ENCODE measurements around the gene NDUFB3.

NDUFB3 gene

GRCh38 chr2:201064797-201065329, 6.9 kb upstream of the NDUFB3 start:
- peaks cover 88% of the 10 kb centered on the region for H3K79me2 ChIP-seq (ENCODE audit: insufficient read depth, low read length)
- no peak for ATAC-seq (ENCODE audit: insufficient read depth, low read depth)

GRCh38 chr2:201070948-201071478, 788 bp upstream of the NDUFB3 start:
- Histone ChIP-seq H3K9me3 (ENCODE audit: insufficient read depth, low read length, severe bottlenecking) (no peaks in the 10 kb centered on the region), H3K79me2 (ENCODE audit: insufficient read depth, low read length) (peaks cover 93% of the 10 kb centered on the region), H3K27ac (ENCODE audit: low read length) (peak overlapping the region; percentile 92), H3K4me1 (ENCODE audit: insufficient read depth, low read length) (peaks cover 56% of the 10 kb centered on the region), H4K20me1 (ENCODE audit: insufficient read depth, low read length) (no peaks in the 10 kb centered on the region), H3K4me2 (ENCODE audit: insufficient read depth, low read length) (peak overlapping the region; percentile 89), H3K27me3 (ENCODE audit: insufficient read depth, low read length, poor library complexity) (no peaks in the 10 kb centered on the region), H3K36me3 (ENCODE audit: insufficient read depth, low read length) (no peaks in the 10 kb centered on the region; the same call in 1 of the 2 replicates), H3K9ac (ENCODE audit: low read depth, low read length) (peak overlapping the region; percentile 63), H2AFZ (ENCODE audit: low read depth, low read length) (peak overlapping the region; percentile 81), H3K4me3 (ENCODE audit: low read depth in 1 of 2, low read length in 2 of 2) (peak overlapping the region; percentile 83 to 85)
- TF ChIP-seq CTCF (IDR thresholded peaks at IDR 0.05; ENCODE audit: borderline replicate concordance, extremely low read depth, low read length, poor library complexity, severe bottlenecking) (no peak), EZH2 (IDR thresholded peaks at IDR 0.05; ENCODE audit: borderline replicate concordance, low read depth, low read length, severe bottlenecking) (no peak)
- peak; percentile 32 for ATAC-seq (ENCODE audit: insufficient read depth, low read depth)
- no peak for DNase-seq

More at GRCh38 chr2:201064797-201065329, 6.9 kb upstream of the NDUFB3 start:
- TF ChIP-seq CTCF (IDR thresholded peaks at IDR 0.05; ENCODE audit: borderline replicate concordance, extremely low read depth, low read length, poor library complexity, severe bottlenecking) (no peak), EZH2 (IDR thresholded peaks at IDR 0.05; ENCODE audit: borderline replicate concordance, low read depth, low read length, severe bottlenecking) (no peak)
- H3K27ac ChIP-seq (ENCODE audit: low read length): no peak overlapping the region
- H4K20me1 ChIP-seq (ENCODE audit: insufficient read depth, low read length): no peaks in the 10 kb centered on the region; the same call in 1 of the 2 replicates
- H3K4me2 ChIP-seq (ENCODE audit: insufficient read depth, low read length): no peak overlapping the region
- H3K4me3 ChIP-seq (ENCODE audit: low read depth in 1 of 2, low read length in 2 of 2): no peak overlapping the region
- no peak for DNase-seq
- no peak overlapping the region for H2AFZ ChIP-seq (ENCODE audit: low read depth, low read length)
- peaks cover 21% of the 10 kb centered on the region for H3K4me1 ChIP-seq (ENCODE audit: insufficient read depth, low read length)
- H3K9me3 ChIP-seq (ENCODE audit: insufficient read depth, low read length, severe bottlenecking): no peaks in the 10 kb centered on the region
- H3K9ac ChIP-seq (ENCODE audit: low read depth, low read length): no peak overlapping the region
- no peaks in the 10 kb centered on the region for H3K27me3 ChIP-seq (ENCODE audit: insufficient read depth, low read length, poor library complexity)
- 0 out of 2 replicates have a peak, but pooled peaks cover 3% of the 10 kb centered on the region for H3K36me3 ChIP-seq (ENCODE audit: insufficient read depth, low read length)

- H2AFZ ChIP-seq (ENCODE audit: low read depth, low read length): peak overlapping the region; percentile 81
- TF ChIP-seq CTCF (IDR thresholded peaks at IDR 0.05; ENCODE audit: borderline replicate concordance, extremely low read depth, low read length, poor library complexity, severe bottlenecking) (no peak), EZH2 (IDR thresholded peaks at IDR 0.05; ENCODE audit: borderline replicate concordance, low read depth, low read length, severe bottlenecking) (no peak)
- H3K27me3 ChIP-seq (ENCODE audit: insufficient read depth, low read length, poor library complexity): no peaks in the 10 kb centered on the region
- no peaks in the 10 kb centered on the region for H3K9me3 ChIP-seq (ENCODE audit: insufficient read depth, low read length, severe bottlenecking)
- peaks cover 90% of the 10 kb centered on the region for H3K79me2 ChIP-seq (ENCODE audit: insufficient read depth, low read length)
- H3K27ac ChIP-seq (ENCODE audit: low read length): peak overlapping the region; percentile 92
- H4K20me1 ChIP-seq (ENCODE audit: insufficient read depth, low read length): no peaks in the 10 kb centered on the region
- peak overlapping the region; percentile 89 for H3K4me2 ChIP-seq (ENCODE audit: insufficient read depth, low read length)
- H3K36me3 ChIP-seq (ENCODE audit: insufficient read depth, low read length): no peaks in the 10 kb centered on the region; the same call in 1 of the 2 replicates
- peak overlapping the region; percentile 63 for H3K9ac ChIP-seq (ENCODE audit: low read depth, low read length)
- ATAC-seq (ENCODE audit: insufficient read depth, low read depth) (peak; percentile 5), DNase-seq (no peak)
- peak overlapping the region; percentile 83 to 85 for H3K4me3 ChIP-seq (ENCODE audit: low read depth in 1 of 2, low read length in 2 of 2)
- H3K4me1 ChIP-seq (ENCODE audit: insufficient read depth, low read length): peaks cover 56% of the 10 kb centered on the region
Measured at GRCh38 chr2:201072201-201072530, 365 bp downstream of the NDUFB3 start.
